HepG2 (cell line): ENCODE results near the gene ANKRD10. TPM values are rescaled to one million over a fixed set of nuclear protein-coding genes. Genes with fewer than 3 reads are reported as not detected.
A peak's percentile ranks its signal among the peaks of the same experiment; 100 is the strongest.

Source experiments
- HNRNPUL1 ChIP-seq: fragments of 200-400 bp; formaldehyde crosslinking; IDR thresholded peaks from 2 replicates; pipeline ENCODE4 v1.6.1; 2017; ENCODE audit warnings: low read depth, mild to moderate bottlenecking, low read length, moderate library complexity
- MIER3 ChIP-seq: IDR thresholded peaks from 2 replicates; pipeline ENCODE4 v1.6.1; 2016; ENCODE audit warnings: missing compliant biosample characterization, borderline replicate concordance
- MTA3 ChIP-seq: sonication (generic); formaldehyde crosslinking; IDR thresholded peaks from 2 replicates; pipeline ENCODE4 v1.4.0; 2020; ENCODE audit warnings: missing genetic modification reagents
- NAIF1 ChIP-seq: sonication (generic); formaldehyde crosslinking; IDR thresholded peaks from 2 replicates; pipeline ENCODE4 v1.5.0; 2020; ENCODE audit warnings: mild to moderate bottlenecking, missing genetic modification reagents, borderline replicate concordance
- NR2F2 ChIP-seq: IDR thresholded peaks from 2 replicates; pipeline ENCODE4 v1.6.1; 2012; ENCODE audit warnings: low read depth, inconsistent platforms, borderline replicate concordance
- REST ChIP-seq, 2 experiments: IDR thresholded peaks; 2 replicates each; pipeline ENCODE4 v1.6.1; 2011 to 2012; ENCODE audit warnings: low read length in 2 of 2, borderline replicate concordance in 1 of 2, low read depth in 1 of 2, mild to moderate bottlenecking in 1 of 2, moderate library complexity in 1 of 2
- SRSF9 ChIP-seq: fragments of 200-400 bp; formaldehyde crosslinking; IDR thresholded peaks from 2 replicates; pipeline ENCODE4 v1.6.1; 2018; ENCODE audit warnings: borderline replicate concordance, mild to moderate bottlenecking, low read depth, low read length; ENCODE audit not compliant: insufficient read depth, poor library complexity, severe bottlenecking
- XRCC5 ChIP-seq: fragments of 200-400 bp; formaldehyde crosslinking; optimal IDR thresholded peaks from 2 replicates; pipeline ENCODE3; 2017; ENCODE audit warnings: mild to moderate bottlenecking, low read length
- ZBTB21 ChIP-seq: sonication (generic); formaldehyde crosslinking; IDR thresholded peaks from 2 replicates; pipeline ENCODE4 v1.4.0; 2020; ENCODE audit warnings: missing genetic modification reagents
- ZNF446 ChIP-seq: sonication (generic); formaldehyde crosslinking; IDR thresholded peaks from 2 replicates; pipeline ENCODE4 v1.5.0; 2020; ENCODE audit warnings: mild to moderate bottlenecking, missing genetic modification reagents
- ZNF614 ChIP-seq: IDR thresholded peaks from 2 replicates; pipeline ENCODE4 v1.6.1; 2018; ENCODE audit warnings: missing biosample characterization, missing genetic modification reagents, inconsistent platforms, borderline replicate concordance
- polyA plus RNA-seq, 8 experiments: library from polyadenylated mRNA; depleted of rRNA in 3 of 8; stranded (reverse) in 7 of 8; unstranded in 1 of 8; fragments of >200 nt; fragmentation: Illumina TruSeq in 4 of 8; extraction: Trizol in 4 of 8; gene quantifications; 2 replicates each; pipeline versions ENCODE4 v1.2.1 to v1.2.3, GENCODE V29; 2011 to 2016; ENCODE audit warnings: low read depth in 4 of 8, missing spikeins in 1 of 8, mixed read lengths in 1 of 8; ENCODE audit not compliant: insufficient read depth in 1 of 8
- total RNA-seq, 5 experiments: library from RNA; depleted of rRNA; stranded (reverse); fragments of >200 nt; fragmentation: Illumina TruSeq; extraction: Trizol; gene quantifications; 2 replicates each; pipeline ENCODE4 v1.2.3, GENCODE V29; 2016; ENCODE audit warnings: low read depth in 1 of 5
- TF ChIP-seq, protein P1 (sequence below): sonication (generic); formaldehyde crosslinking; IDR thresholded peaks from 2 replicates; pipeline ENCODE4 v1.4.0; 2020; ENCODE audit warnings: missing genetic modification reagents, borderline replicate concordance
- TF ChIP-seq, protein P2 (sequence below): sonication (generic); formaldehyde crosslinking; IDR thresholded peaks from 2 replicates; pipeline ENCODE4 v1.8.0; 2022; ENCODE audit warnings: mild to moderate bottlenecking, missing genetic modification reagents, borderline replicate concordance
- TF ChIP-seq, protein P3 (sequence below): IDR thresholded peaks from 2 replicates; pipeline ENCODE4 v1.6.1; 2012; ENCODE audit warnings: low read length, improper control_type of control experiment
- TF ChIP-seq, protein P4 (sequence below): sonication (generic); formaldehyde crosslinking; IDR thresholded peaks from 2 replicates; pipeline ENCODE4 v1.5.0; 2020; ENCODE audit warnings: missing genetic modification reagents

The ANKRD10 gene
- total and polyA plus RNA-seq, 2 of the 13 experiments (the other 11 are each of a cell fraction or from before 2014, with no cell fraction given) = 108 to 115 TPM

GRCh38 chr13:110914331-110915056 is 375 bp downstream of the ANKRD10 start (continued):
- peak in 1 of 2 experiments; percentile 28; a peak in 1 of 4 replicates for TF ChIP-seq REST (IDR thresholded peaks at IDR 0.05; ENCODE audit: borderline replicate concordance in 1 of 2, low read depth in 1 of 2, low read length in 2 of 2)
- TF ChIP-seq, protein P1, sequence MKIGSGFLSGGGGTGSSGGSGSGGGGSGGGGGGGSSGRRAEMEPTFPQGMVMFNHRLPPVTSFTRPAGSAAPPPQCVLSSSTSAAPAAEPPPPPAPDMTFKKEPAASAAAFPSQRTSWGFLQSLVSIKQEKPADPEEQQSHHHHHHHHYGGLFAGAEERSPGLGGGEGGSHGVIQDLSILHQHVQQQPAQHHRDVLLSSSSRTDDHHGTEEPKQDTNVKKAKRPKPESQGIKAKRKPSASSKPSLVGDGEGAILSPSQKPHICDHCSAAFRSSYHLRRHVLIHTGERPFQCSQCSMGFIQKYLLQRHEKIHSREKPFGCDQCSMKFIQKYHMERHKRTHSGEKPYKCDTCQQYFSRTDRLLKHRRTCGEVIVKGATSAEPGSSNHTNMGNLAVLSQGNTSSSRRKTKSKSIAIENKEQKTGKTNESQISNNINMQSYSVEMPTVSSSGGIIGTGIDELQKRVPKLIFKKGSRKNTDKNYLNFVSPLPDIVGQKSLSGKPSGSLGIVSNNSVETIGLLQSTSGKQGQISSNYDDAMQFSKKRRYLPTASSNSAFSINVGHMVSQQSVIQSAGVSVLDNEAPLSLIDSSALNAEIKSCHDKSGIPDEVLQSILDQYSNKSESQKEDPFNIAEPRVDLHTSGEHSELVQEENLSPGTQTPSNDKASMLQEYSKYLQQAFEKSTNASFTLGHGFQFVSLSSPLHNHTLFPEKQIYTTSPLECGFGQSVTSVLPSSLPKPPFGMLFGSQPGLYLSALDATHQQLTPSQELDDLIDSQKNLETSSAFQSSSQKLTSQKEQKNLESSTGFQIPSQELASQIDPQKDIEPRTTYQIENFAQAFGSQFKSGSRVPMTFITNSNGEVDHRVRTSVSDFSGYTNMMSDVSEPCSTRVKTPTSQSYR (CRISPR knock-in tag) = no peak
- TF ChIP-seq, protein P2, sequence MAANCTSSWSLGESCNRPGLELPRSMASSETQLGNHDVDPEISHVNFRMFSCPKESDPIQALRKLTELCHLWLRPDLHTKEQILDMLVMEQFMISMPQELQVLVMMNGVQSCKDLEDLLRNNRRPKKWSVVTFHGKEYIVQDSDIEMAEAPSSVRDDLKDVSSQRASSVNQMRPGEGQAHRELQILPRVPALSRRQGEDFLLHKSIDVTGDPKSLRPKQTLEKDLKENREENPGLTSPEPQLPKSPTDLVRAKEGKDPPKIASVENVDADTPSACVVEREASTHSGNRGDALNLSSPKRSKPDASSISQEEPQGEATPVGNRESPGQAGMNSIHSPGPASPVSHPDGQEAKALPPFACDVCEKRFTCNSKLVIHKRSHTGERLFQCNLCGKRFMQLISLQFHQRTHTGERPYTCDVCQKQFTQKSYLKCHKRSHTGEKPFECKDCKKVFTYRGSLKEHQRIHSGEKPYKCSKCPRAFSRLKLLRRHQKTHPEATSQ (CRISPR knock-in tag) = no peak
- TF ChIP-seq, protein P3, sequence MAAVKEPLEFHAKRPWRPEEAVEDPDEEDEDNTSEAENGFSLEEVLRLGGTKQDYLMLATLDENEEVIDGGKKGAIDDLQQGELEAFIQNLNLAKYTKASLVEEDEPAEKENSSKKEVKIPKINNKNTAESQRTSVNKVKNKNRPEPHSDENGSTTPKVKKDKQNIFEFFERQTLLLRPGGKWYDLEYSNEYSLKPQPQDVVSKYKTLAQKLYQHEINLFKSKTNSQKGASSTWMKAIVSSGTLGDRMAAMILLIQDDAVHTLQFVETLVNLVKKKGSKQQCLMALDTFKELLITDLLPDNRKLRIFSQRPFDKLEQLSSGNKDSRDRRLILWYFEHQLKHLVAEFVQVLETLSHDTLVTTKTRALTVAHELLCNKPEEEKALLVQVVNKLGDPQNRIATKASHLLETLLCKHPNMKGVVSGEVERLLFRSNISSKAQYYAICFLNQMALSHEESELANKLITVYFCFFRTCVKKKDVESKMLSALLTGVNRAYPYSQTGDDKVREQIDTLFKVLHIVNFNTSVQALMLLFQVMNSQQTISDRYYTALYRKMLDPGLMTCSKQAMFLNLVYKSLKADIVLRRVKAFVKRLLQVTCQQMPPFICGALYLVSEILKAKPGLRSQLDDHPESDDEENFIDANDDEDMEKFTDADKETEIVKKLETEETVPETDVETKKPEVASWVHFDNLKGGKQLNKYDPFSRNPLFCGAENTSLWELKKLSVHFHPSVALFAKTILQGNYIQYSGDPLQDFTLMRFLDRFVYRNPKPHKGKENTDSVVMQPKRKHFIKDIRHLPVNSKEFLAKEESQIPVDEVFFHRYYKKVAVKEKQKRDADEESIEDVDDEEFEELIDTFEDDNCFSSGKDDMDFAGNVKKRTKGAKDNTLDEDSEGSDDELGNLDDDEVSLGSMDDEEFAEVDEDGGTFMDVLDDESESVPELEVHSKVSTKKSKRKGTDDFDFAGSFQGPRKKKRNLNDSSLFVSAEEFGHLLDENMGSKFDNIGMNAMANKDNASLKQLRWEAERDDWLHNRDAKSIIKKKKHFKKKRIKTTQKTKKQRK = no peak
- peak; percentile 7 for TF ChIP-seq XRCC5
- TF ChIP-seq HNRNPUL1 = no peak
- TF ChIP-seq NAIF1 (CRISPR knock-in tag) = 0 out of 2 replicates have a peak, but pooled peaks have one; percentile 74
- TF ChIP-seq, protein P4, sequence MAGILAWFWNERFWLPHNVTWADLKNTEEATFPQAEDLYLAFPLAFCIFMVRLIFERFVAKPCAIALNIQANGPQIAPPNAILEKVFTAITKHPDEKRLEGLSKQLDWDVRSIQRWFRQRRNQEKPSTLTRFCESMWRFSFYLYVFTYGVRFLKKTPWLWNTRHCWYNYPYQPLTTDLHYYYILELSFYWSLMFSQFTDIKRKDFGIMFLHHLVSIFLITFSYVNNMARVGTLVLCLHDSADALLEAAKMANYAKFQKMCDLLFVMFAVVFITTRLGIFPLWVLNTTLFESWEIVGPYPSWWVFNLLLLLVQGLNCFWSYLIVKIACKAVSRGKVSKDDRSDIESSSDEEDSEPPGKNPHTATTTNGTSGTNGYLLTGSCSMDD (CRISPR knock-in tag) = peak; percentile 88; the same call in 1 of the 2 replicates
- TF ChIP-seq MTA3 (CRISPR knock-in tag) = no peak
- no peak for TF ChIP-seq ZBTB21 (CRISPR knock-in tag)
- TF ChIP-seq SRSF9 = no peak
- TF ChIP-seq MIER3 (CRISPR knock-in tag) = no peak
- TF ChIP-seq ZNF446 (CRISPR knock-in tag) = peak; percentile 95
- no peak for TF ChIP-seq ZNF614 (CRISPR knock-in tag)
- TF ChIP-seq NR2F2 = no peak
